ENCODE results near the gene UPF3A. TPM values are rescaled to one million over a fixed set of nuclear protein-coding genes. Genes with fewer than 3 reads are reported as not detected.
A peak's percentile ranks its signal among the peaks of the same experiment; 100 is the strongest.

UPF3A gene
- total and polyA plus RNA-seq, 9 of the 15 experiments (the other 6 are each of a cell fraction or from before 2014, with no cell fraction given), result 15.6 to 76.5 (median 40.9) TPM

DNA sequence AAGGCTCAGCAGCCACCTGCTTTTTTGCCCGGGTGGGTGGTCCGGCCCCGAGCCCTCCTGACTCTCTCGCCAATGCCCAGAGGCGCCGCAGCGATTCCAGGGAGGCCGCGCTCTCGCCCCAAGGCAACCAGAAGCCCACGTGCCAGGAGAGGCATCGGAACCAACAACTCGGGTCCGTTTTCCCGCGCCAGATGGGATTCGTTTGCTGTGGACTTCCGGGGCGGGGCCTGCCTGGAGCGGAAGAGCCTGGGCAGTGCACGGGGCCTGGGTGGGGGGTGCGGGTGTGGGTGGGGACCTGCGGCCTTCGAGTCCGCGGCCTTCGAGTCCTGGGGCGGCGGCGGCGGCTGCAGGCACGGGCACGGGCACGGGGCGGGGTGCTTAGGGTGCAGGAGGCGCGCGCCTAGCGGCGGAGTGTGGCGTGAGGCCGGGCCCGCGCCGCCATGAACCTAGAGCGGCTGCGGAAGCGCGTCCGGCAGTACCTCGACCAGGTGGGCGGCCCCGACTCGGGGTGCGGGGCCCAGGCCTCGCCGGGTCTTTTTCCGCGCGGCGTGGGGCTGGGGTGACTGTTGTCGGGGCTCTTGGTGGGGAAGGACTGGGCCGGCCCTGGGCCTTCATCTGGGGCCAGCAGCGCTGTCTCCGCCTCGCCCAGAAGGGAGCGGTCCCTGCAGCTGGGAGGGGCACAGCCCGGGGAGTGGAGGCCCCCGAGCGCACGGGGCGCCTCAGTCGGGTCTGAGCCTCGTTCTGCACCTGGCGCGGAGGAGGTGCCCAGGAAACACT, 46.6 kb upstream of the UPF3A start, which contains the start of gene CDC16 (continued):
- peak in 1 of 2 experiments; percentile 97; a peak in 2 of 3 replicates for TF ChIP-seq CBX3 (IDR thresholded peaks at IDR 0.05; ENCODE audit: borderline replicate concordance in 1 of 2, low read length in 2 of 2)
- 0 out of 2 replicates have a peak, but pooled peaks have one; percentile 40 for TF ChIP-seq HDAC8 (tag; IDR thresholded peaks at IDR 0.05)
- TF ChIP-seq MCM5 (IDR thresholded peaks at IDR 0.05; ENCODE audit: low read depth), result no peak
- no peak for TF ChIP-seq RBM17 (IDR thresholded peaks at IDR 0.05; ENCODE audit: borderline replicate concordance, low read depth, low read length)
- no peak; the same call in 1 of the 2 replicates for TF ChIP-seq NBN (IDR thresholded peaks at IDR 0.05; ENCODE audit: low read depth)
- TF ChIP-seq MGA (IDR thresholded peaks at IDR 0.05), result peak; percentile 99
- TF ChIP-seq CBX8 (IDR thresholded peaks at IDR 0.05; ENCODE audit: borderline replicate concordance, extremely low read depth, low read depth, low read length, poor library complexity, severe bottlenecking), result no peak
- TF ChIP-seq, protein P1, sequence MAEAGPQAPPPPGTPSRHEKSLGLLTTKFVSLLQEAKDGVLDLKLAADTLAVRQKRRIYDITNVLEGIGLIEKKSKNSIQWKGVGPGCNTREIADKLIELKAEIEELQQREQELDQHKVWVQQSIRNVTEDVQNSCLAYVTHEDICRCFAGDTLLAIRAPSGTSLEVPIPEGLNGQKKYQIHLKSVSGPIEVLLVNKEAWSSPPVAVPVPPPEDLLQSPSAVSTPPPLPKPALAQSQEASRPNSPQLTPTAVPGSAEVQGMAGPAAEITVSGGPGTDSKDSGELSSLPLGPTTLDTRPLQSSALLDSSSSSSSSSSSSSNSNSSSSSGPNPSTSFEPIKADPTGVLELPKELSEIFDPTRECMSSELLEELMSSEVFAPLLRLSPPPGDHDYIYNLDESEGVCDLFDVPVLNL (CRISPR knock-in tag; IDR thresholded peaks at IDR 0.05; ENCODE audit: low read depth), result peak; percentile 84; the same call in 1 of the 2 replicates
- TF ChIP-seq, protein P2, sequence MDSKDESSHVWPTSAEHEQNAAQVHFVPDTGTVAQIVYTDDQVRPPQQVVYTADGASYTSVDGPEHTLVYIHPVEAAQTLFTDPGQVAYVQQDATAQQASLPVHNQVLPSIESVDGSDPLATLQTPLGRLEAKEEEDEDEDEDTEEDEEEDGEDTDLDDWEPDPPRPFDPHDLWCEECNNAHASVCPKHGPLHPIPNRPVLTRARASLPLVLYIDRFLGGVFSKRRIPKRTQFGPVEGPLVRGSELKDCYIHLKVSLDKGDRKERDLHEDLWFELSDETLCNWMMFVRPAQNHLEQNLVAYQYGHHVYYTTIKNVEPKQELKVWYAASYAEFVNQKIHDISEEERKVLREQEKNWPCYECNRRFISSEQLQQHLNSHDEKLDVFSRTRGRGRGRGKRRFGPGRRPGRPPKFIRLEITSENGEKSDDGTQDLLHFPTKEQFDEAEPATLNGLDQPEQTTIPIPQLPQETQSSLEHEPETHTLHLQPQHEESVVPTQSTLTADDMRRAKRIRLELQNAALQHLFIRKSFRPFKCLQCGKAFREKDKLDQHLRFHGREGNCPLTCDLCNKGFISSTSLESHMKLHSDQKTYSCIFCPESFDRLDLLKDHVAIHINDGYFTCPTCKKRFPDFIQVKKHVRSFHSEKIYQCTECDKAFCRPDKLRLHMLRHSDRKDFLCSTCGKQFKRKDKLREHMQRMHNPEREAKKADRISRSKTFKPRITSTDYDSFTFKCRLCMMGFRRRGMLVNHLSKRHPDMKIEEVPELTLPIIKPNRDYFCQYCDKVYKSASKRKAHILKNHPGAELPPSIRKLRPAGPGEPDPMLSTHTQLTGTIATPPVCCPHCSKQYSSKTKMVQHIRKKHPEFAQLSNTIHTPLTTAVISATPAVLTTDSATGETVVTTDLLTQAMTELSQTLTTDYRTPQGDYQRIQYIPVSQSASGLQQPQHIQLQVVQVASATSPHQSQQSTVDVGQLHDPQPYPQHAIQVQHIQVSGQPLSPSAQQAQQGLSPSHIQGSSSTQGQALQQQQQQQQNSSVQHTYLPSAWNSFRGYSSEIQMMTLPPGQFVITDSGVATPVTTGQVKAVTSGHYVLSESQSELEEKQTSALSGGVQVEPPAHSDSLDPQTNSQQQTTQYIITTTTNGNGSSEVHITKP (IDR thresholded peaks at IDR 0.05; ENCODE audit: partially characterized antibody), result no peak

All from K562 (cell line).